HG03097 (cell line): ENCODE results near the gene CARM1.
A peak's percentile ranks its signal among the peaks of the same experiment; 100 is the strongest.
"Not testable (repeated sequence)": the region's sequence is repeated elsewhere in the genome, so short reads cannot be mapped to it uniquely, and the experiment has no call there.

Source experiments
- ATAC-seq: cut with Tn5 transposase; IDR thresholded peaks from one replicate; pipeline ENCODE4 v1.9.1; 2021; ENCODE audit not compliant: unreplicated experiment, low FRiP score

CARM1 gene

GRCh38 chr19:10870955-10871603, at the start of gene CARM1:
Gene CARM1, plus strand, starts transcription at chr19:10871553. Its CDS starts 150 bp downstream, at chr19:10871703.
- ATAC-seq, result peak; percentile 81

GRCh38 chr19:10823690-10824089, 47.7 kb upstream of the CARM1 start:
- ATAC-seq, result no peak

GRCh38 chr19:10826231-10826630, 45.1 kb upstream of the CARM1 start:
- ATAC-seq, result no peak

- no peak for ATAC-seq
Measured at GRCh38 chr19:10826846-10827245, 44.5 kb upstream of the CARM1 start.

- no peak for ATAC-seq
Measured at GRCh38 chr19:10828981-10829821, 42.2 kb upstream of the CARM1 start.

GRCh38 chr19:10829967-10830366, 41.4 kb upstream of the CARM1 start:
- ATAC-seq, result no peak

- ATAC-seq, result no peak
Measured at GRCh38 chr19:10830370-10830769, 41.0 kb upstream of the CARM1 start.

- ATAC-seq, result no peak
Measured at GRCh38 chr19:10830931-10831779, 40.2 kb upstream of the CARM1 start.

- no peak for ATAC-seq
Measured at GRCh38 chr19:10831987-10832938, 39.1 kb upstream of the CARM1 start.

- ATAC-seq, result no peak
Measured at GRCh38 chr19:10832939-10833296, 38.4 kb upstream of the CARM1 start.

- ATAC-seq, result no peak
Measured at GRCh38 chr19:10835089-10835753, 36.1 kb upstream of the CARM1 start.

- peak; percentile 65 for ATAC-seq
Measured at GRCh38 chr19:10835754-10836478, 35.4 kb upstream of the CARM1 start, which contains the start of gene TMED1. Gene TMED1, minus strand, starts transcription at chr19:10836212. Its CDS starts 21 bp downstream, at chr19:10836191.

- ATAC-seq, result peak; percentile 7
Measured at GRCh38 chr19:10836479-10837330, 34.6 kb upstream of the CARM1 start.

- not testable (repeated sequence) for ATAC-seq
Measured at GRCh38 chr19:10837649-10838048, 33.7 kb upstream of the CARM1 start.

- no peak for ATAC-seq
Measured at GRCh38 chr19:10838377-10838776, 33.0 kb upstream of the CARM1 start.

- no peak for ATAC-seq
Measured at GRCh38 chr19:10839114-10840050, 32.0 kb upstream of the CARM1 start.

GRCh38 chr19:10842788-10843187, 28.6 kb upstream of the CARM1 start:
- ATAC-seq, result no peak
